Thoracic aorta (tissue), 2 donors: Measurements from ENCODE around the gene LLGL1. TPM values are rescaled to one million over a fixed set of nuclear protein-coding genes. Genes with fewer than 3 reads are reported as not detected.

Source experiments
- ATAC-seq: fragments of 150-250 bp; one replicate; pipeline ENCODE4 v1.8.0; 2017; ENCODE audit warnings: low read depth; ENCODE audit not compliant: insufficient number of reproducible peaks, low FRiP score
- DNase-seq: peaks from one replicate; pipeline ENCODE4 v3.0.0-alpha.2; 2020; ENCODE audit warnings: low spot score
- H3K27ac ChIP-seq, 2 donors: fragments of 200-600 bp; sonication (generic); 1 replicate in 1 of 2; 2 replicates in 1 of 2; pipeline ENCODE4 v1.5.1; 2016; ENCODE audit warnings: mild to moderate bottlenecking in 2 of 2, moderate library complexity in 2 of 2
- H3K27me3 ChIP-seq: fragments of 200-600 bp; sonication (generic); replicated peaks from 2 replicates; pipeline ENCODE4 v1.6.0; 2016; ENCODE audit warnings: mild to moderate bottlenecking; ENCODE audit not compliant: insufficient read depth
- H3K36me3 ChIP-seq: fragments of 200-600 bp; sonication (generic); one replicate; pipeline ENCODE4 v1.5.1; 2016
- H3K4me1 ChIP-seq, 2 donors: fragments of 200-600 bp; sonication (generic); 1 replicate in 1 of 2; 2 replicates in 1 of 2; pipeline versions ENCODE4 v1.5.1 to v1.6.0; 2016; ENCODE audit warnings: low read depth in 2 of 2, mild to moderate bottlenecking in 1 of 2; ENCODE audit not compliant: control insufficient read depth in 1 of 2
- H3K4me3 ChIP-seq: fragments of 200-600 bp; sonication (generic); 2 replicates; pipeline ENCODE4 v1.5.1; 2016; ENCODE audit warnings: mild to moderate bottlenecking
- H3K9me3 ChIP-seq: fragments of 200-600 bp; sonication (generic); 2 replicates; pipeline ENCODE4 v1.5.1; 2016
- CTCF ChIP-seq: fragments of 200-600 bp; sonication (generic); IDR thresholded peaks from one replicate; pipeline ENCODE4 v1.5.1; 2019; ENCODE audit warnings: antibody characterized with exemption
- total RNA-seq, 2 donors: library from RNA; depleted of rRNA; stranded (reverse); fragments of >200 nt; gene quantifications; one replicate each; pipeline versions ENCODE4 v1.1.0 to v1.2.3, GENCODE V29; 2016

LLGL1 gene
- total RNA-seq, 2 donors from 2014 or later, result 17.1 to 30.3 TPM

GRCh38 chr17:18230288-18231141, 5.1 kb downstream of the LLGL1 start:
- DNase-seq (no peak), ATAC-seq (no peak)
- peaks cover 6 to 16% of the 10 kb centered on the region in 2 donors for H3K4me1 ChIP-seq
- no peak overlapping the region for H3K4me3 ChIP-seq
- H3K9me3 ChIP-seq, result no peaks in the 10 kb centered on the region
- H3K36me3 ChIP-seq, result peaks cover 19% of the 10 kb centered on the region
- H3K27me3 ChIP-seq, result no peaks in the 10 kb centered on the region
- TF ChIP-seq CTCF, result no peak
- H3K27ac ChIP-seq, result no peak overlapping the region

GRCh38 chr17:18231164-18231563, 5.7 kb downstream of the LLGL1 start:
- ATAC-seq (no peak), DNase-seq (no peak)
- Histone ChIP-seq H3K4me1 (peaks cover 6 to 16% of the 10 kb centered on the region in 2 donors), H3K27me3 (no peaks in the 10 kb centered on the region), H3K36me3 (peaks cover 19% of the 10 kb centered on the region), H3K9me3 (no peaks in the 10 kb centered on the region), H3K4me3 (no peak overlapping the region), H3K27ac (no peak overlapping the region)
- no peak for TF ChIP-seq CTCF

GRCh38 chr17:18233803-18234518, 8.5 kb downstream of the LLGL1 start:
- DNase-seq (no peak), ATAC-seq (no peak)
- no peak overlapping the region for H3K27ac ChIP-seq
- no peaks in the 10 kb centered on the region for H3K27me3 ChIP-seq
- TF ChIP-seq CTCF, result no peak
- peaks cover 30% of the 10 kb centered on the region for H3K36me3 ChIP-seq
- no peaks in the 10 kb centered on the region for H3K9me3 ChIP-seq
- peaks cover 0 to 6% of the 10 kb centered on the region in 2 donors for H3K4me1 ChIP-seq
- no peak overlapping the region for H3K4me3 ChIP-seq

GRCh38 chr17:18234853-18235380, 9.5 kb downstream of the LLGL1 start:
- H3K9me3 ChIP-seq, result no peaks in the 10 kb centered on the region
- H3K36me3 ChIP-seq, result peaks cover 30% of the 10 kb centered on the region
- H3K4me3 ChIP-seq, result no peak overlapping the region
- TF ChIP-seq CTCF, result no peak
- ATAC-seq (no peak), DNase-seq (no peak)
- peaks cover 0 to 6% of the 10 kb centered on the region in 2 donors for H3K4me1 ChIP-seq
- H3K27ac ChIP-seq, result peak overlapping the region in 1 of 2 donors; percentile 74
- H3K27me3 ChIP-seq, result no peaks in the 10 kb centered on the region

- Histone ChIP-seq H3K27me3 (no peaks in the 10 kb centered on the region), H3K36me3 (peaks cover 30% of the 10 kb centered on the region), H3K4me1 (peaks cover 0 to 6% of the 10 kb centered on the region in 2 donors), H3K4me3 (no peak overlapping the region), H3K27ac (peak overlapping the region; percentile 23 to 74), H3K9me3 (no peaks in the 10 kb centered on the region)
- no peak for TF ChIP-seq CTCF
- ATAC-seq (peak; percentile 53), DNase-seq (no peak)
These were observed 10.4 kb downstream of the LLGL1 start for GRCh38 chr17:18235743-18236256.
